Measurements from ENCODE around the gene PNPLA2.

PNPLA2 gene

DNA sequence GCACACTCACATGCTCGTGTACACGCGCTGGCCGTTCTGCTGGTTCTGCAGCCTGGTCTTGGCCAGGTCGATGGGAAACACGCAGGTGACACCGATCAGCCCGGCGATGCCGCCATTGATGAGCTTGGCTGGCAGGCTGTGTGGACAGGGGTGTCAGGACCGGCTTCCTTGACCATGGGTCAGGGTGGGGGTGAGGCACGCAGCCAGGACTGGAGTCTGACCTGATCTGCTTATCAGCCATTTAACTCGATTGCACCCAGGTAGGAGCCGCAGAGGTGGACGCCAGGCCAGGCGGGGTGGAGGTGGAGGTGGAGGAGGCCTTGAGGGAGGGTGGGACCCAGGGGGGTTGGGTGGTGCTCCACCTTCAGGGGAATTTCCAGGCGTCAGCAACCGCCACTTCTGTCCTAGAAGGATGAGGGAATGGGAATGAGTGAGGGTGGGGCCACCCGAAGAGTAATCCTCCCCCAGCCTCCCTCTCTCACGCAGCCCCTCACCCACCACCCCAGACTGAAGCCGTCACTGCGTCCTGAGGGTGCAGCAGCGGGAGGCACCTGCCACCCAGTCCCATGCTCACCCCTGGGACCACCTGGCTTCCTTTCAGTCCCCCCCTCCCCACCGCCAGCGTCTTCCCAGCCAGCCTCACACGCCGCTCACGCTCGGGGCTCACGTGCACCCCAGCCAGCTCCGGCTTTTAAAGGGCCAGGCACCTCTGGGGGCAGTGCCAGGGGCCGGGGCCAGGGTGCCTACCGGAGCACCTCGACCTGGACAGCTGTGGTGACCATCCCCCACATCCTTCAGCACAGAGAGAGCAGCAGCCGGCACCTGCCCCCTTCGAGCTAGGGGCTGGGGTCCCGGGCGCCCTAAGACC is 23.7 kb upstream of the PNPLA2 start:
- Histone ChIP-seq H3K36me3 (ENCODE audit: insufficient read depth, low read depth, low read length) (peaks cover 9% of the 10 kb centered on the region), H3K4me3 (ENCODE audit: low read length) (no peak overlapping the region), H3K27me3 (ENCODE audit: insufficient read depth, low read length) (no peaks in the 10 kb centered on the region), H3K9ac (ENCODE audit: low read depth, low read length) (no peak overlapping the region), H3K27ac (ENCODE audit: low read length) (no peak overlapping the region), H3K4me1 (ENCODE audit: insufficient read depth, low read length) (peaks cover 8% of the 10 kb centered on the region; the same call in 1 of the 2 replicates), H3K9me3 (ENCODE audit: insufficient read depth, low read depth, low read length) (no peaks in the 10 kb centered on the region)

DNA sequence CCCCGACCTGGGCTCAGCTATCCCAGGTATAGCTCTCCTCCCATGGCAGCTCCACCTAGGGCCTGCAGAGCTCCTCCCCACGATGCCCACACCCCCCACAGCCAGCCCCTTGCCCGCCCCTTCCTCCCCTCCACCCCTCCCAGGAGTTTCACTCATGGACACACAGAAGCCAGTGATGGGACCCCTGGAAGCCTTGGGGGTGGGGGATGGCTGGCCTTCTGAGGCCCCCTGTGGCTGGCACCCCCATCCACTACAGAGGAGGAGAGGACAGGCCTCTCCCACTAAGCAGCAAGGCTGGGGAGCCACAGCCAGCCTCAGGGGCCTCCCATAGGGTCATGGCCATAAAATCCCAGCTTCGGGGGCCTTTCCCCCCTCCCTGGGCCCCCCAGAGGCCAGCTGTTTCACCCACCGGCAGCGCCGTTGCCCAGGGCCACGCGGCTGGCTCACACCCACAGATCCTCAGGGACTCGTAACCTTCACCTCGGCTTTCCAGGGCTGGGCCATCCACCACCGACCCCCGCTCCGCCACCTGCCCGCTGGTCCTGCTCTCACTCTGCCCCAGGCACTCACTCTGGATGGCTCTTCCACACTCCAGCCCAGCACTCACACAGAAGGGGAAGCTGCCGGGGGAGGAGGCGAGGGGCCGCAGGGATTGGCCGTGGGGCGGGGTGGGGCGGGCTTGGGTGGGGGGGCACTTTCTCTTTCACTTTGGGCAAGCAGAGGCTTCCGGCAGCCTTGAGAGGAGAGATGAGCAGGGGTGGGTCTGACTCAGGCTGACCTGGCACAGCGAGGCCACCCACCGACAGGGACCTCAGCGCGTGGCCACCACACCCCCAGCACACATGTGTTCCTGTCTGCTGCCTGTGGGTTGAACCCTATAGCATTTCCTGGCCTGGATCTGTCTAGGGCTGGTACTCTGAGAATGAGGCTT is 22.8 kb upstream of the PNPLA2 start:
- Histone ChIP-seq H3K27me3 (ENCODE audit: insufficient read depth, low read length) (no peaks in the 10 kb centered on the region), H3K27ac (ENCODE audit: low read length) (no peak overlapping the region)

DNA sequence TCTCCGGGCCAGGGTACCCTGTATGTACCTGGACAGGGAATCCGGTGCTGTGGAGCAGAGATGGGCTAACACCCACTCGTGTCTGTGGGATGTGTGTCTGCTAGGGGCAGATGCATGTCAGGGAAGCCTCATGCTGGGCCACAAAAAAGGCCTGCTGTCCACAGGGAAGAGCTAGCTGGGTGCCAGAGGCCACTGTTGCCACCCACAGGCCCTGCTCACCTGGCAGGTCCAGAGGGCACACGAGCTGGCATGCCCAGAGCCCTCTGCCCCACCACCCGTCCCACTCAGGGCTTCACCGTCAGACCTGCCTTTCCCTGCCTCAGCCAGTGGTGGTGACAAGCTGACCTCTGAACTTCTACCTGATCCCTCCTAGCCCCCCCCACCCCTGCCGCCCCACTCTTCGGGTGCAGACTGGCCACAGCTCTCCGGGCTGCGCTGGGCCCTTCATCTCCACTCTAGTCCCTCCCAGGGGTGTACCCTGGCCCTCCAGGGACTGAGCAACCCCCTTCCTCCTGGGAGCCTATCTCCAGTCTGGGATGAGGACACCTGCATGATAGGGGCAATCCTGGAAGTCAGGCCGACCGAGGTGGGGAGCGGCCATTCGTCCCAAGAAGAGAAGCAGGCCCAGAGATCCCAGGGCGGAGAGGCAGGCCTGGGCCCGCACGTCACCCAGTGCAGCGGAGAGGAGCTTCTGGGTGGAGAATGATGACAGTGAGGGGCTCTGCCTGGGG is 22.0 kb upstream of the PNPLA2 start:
- Histone ChIP-seq H3K4me3 (ENCODE audit: low read length) (peak overlapping the region; percentile 95), H3K36me3 (ENCODE audit: insufficient read depth, low read depth, low read length) (peaks cover 15% of the 10 kb centered on the region), H3K4me1 (ENCODE audit: insufficient read depth, low read length) (peaks cover 4% of the 10 kb centered on the region; the same call in 1 of the 2 replicates), H3K9me3 (ENCODE audit: insufficient read depth, low read depth, low read length) (no peaks in the 10 kb centered on the region), H3K27ac (ENCODE audit: low read length) (peak overlapping the region; percentile 65), H3K9ac (ENCODE audit: low read depth, low read length) (peak overlapping the region; percentile 87; the same call in 1 of the 2 replicates), H3K27me3 (ENCODE audit: insufficient read depth, low read length) (no peaks in the 10 kb centered on the region)

More for the DNA sequence above, 22.8 kb upstream of the PNPLA2 start:
- H3K36me3 ChIP-seq (ENCODE audit: insufficient read depth, low read depth, low read length), result peaks cover 15% of the 10 kb centered on the region
- H3K4me3 ChIP-seq (ENCODE audit: low read length), result peak overlapping the region; percentile 95; the same call in 1 of the 2 replicates
- no peaks in the 10 kb centered on the region for H3K9me3 ChIP-seq (ENCODE audit: insufficient read depth, low read depth, low read length)
- H3K9ac ChIP-seq (ENCODE audit: low read depth, low read length), result peak overlapping the region; percentile 41; the same call in 1 of the 2 replicates
- peaks cover 4% of the 10 kb centered on the region; the same call in 1 of the 2 replicates for H3K4me1 ChIP-seq (ENCODE audit: insufficient read depth, low read length)

DNA sequence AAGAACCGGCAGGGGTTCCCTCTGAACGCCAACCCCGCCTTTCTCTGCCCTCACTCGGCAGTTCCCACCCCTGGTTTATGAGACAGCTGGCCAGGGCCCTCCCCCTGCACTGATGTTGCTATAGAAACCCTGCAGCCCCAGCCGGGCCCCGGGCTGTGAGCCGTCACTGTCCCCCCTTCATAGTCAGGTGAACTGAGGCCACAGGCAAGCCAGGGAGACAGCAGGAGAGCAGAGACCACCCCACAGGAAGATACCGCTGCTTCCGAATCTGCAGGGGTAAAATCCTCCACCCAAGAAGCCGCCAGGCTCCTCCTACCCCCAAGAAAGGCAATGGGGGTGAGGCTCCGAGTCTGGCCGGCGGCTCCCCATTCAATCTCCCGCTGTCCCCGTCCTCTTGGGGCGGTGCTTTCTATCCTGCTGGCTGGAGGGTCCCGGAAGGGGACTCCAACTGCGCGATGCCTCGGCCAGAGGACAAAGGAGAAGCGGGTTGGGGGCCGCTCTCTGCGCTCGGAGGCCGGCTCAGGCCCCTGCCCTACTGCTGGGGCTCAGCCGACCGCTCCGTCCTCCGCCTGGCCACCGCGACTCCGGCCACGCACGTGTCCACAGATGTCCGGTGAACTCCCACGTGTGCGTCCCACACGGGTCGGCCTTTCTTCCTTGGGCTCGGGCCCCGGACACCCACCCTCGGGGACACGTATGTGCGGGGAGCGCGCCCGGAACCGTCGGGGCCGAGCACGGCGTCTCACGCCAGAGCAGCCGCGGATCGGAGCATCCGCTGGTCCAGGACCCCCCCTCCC is 21.2 kb upstream of the PNPLA2 start:
- peak overlapping the region; percentile 65 for H3K27ac ChIP-seq (ENCODE audit: low read length)
- peaks cover 4% of the 10 kb centered on the region; the same call in 1 of the 2 replicates for H3K4me1 ChIP-seq (ENCODE audit: insufficient read depth, low read length)
- peak overlapping the region; percentile 87 for H3K9ac ChIP-seq (ENCODE audit: low read depth, low read length)
- peak overlapping the region; percentile 95 for H3K4me3 ChIP-seq (ENCODE audit: low read length)
- H3K36me3 ChIP-seq (ENCODE audit: insufficient read depth, low read depth, low read length), result peaks cover 22% of the 10 kb centered on the region
- no peaks in the 10 kb centered on the region for H3K9me3 ChIP-seq (ENCODE audit: insufficient read depth, low read depth, low read length)
- no peaks in the 10 kb centered on the region for H3K27me3 ChIP-seq (ENCODE audit: insufficient read depth, low read length)

DNA sequence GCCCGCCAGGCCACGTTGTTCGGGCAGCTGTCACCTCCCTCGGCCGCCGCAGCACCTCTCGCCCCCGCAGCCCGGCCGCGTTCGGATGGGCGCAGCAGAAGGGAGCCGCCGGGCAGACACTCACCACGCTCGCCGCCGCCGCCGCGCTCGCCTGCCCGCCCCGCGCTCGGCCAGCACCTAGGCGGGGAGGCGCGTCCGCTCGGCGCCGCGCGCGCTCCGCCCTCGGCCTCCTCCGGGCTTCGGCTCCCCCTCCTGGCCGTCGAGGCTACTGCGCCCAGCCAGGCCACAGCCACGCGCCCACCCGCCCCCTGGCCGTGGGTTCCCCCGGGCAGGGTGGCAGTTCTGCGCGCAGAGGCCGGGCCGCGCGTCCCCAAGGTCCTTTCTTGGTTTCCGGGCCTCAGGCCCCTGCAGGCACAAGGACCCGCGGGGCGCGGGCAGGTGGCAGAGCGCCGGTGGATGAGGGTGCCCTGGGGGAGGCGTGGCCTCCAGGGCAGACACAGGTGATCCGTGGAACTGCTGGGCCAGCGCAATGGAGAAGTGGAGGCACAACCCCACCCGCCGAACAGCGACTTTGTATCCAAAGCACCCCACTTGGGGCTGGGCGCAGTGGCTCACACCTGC is 20.5 kb upstream of the PNPLA2 start, which contains the start of gene SLC25A22:
TSS of gene SLC25A22 (minus strand) at position 189 of the 621 bp plus-strand sequence. CDS start 3,275 bp downstream, outside the sequence.
- Histone ChIP-seq H3K4me3 (ENCODE audit: low read length) (peak within 1 kb of the TSS; percentile 95), H3K36me3 (ENCODE audit: insufficient read depth, low read depth, low read length) (peaks cover 22% of the 10 kb centered on the region), H3K27ac (ENCODE audit: low read length) (peak within 1 kb of the TSS; percentile 65), H3K9ac (ENCODE audit: low read depth, low read length) (peak within 1 kb of the TSS; percentile 87), H3K27me3 (ENCODE audit: insufficient read depth, low read length) (no peaks in the 10 kb centered on the region), H3K4me1 (ENCODE audit: insufficient read depth, low read length) (peaks cover 4% of the 10 kb centered on the region; the same call in 1 of the 2 replicates), H3K9me3 (ENCODE audit: insufficient read depth, low read depth, low read length) (no peaks in the 10 kb centered on the region)

DNA sequence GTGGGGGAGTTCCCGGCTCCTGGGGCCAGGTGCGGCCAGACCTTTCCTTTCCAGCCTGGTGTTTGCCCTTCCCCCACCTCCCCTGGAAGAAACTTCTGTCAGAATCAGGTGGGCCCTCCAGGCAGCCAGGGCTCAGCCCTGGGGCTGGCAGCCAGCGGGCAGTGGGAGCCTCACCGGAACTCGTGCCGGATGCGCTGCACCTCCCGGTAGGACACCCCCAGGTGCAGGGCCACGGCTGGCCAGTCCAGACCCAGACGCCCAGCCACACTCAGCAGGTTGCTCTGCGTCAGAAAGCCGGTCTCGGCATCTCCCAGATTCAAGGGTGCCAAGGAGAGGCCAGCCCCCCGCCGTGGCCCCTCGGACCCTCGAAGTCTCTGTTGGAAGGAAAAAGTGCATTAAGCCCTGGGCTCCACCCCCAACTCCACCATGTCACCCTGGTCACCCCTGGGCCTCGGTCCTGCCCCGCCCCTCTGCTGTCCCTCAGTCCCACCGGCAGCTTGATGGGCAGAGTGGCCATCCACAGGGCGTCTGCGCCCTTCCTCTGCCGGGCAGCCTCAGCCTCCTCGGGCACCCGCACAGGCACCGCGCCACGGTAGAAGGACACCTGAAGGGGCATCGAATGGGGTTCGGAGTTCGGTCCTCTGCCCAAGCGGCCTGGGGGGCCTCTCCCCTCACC is 18.9 kb upstream of the PNPLA2 start:
- Histone ChIP-seq H3K4me1 (ENCODE audit: insufficient read depth, low read length) (peaks cover 8% of the 10 kb centered on the region; the same call in 1 of the 2 replicates), H3K9ac (ENCODE audit: low read depth, low read length) (no peak overlapping the region), H3K27me3 (ENCODE audit: insufficient read depth, low read length) (no peaks in the 10 kb centered on the region), H3K4me3 (ENCODE audit: low read length) (no peak overlapping the region), H3K36me3 (ENCODE audit: insufficient read depth, low read depth, low read length) (peaks cover 18% of the 10 kb centered on the region; the same call in 1 of the 2 replicates), H3K27ac (ENCODE audit: low read length) (no peak overlapping the region), H3K9me3 (ENCODE audit: insufficient read depth, low read depth, low read length) (no peaks in the 10 kb centered on the region)

DNA sequence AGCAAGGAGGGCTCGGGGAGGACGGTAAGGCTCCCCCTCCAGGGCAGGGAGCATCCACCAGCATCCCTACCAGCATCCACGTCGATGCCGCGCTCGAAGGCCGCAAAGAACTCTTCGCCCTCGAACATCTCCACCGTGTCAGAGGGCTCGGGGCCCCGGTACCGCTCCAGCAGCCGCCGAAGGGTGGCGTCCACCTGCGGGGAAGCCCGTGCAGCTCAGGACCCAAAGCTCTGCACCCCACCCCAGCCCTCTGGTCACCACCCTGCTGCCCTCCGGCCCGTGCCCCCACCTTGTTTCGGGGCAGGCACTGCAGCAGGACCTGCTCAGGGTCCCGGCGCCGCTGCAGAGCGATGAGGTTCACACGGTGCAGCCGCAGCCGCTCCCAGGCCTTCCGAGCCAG is 18.2 kb upstream of the PNPLA2 start:
- H3K9me3 ChIP-seq (ENCODE audit: insufficient read depth, low read depth, low read length), result no peaks in the 10 kb centered on the region
- H3K4me1 ChIP-seq (ENCODE audit: insufficient read depth, low read length), result peaks cover 8% of the 10 kb centered on the region; the same call in 1 of the 2 replicates
- no peak overlapping the region for H3K4me3 ChIP-seq (ENCODE audit: low read length)
- peaks cover 18% of the 10 kb centered on the region; the same call in 1 of the 2 replicates for H3K36me3 ChIP-seq (ENCODE audit: insufficient read depth, low read depth, low read length)
- no peak overlapping the region for H3K9ac ChIP-seq (ENCODE audit: low read depth, low read length)
- no peaks in the 10 kb centered on the region for H3K27me3 ChIP-seq (ENCODE audit: insufficient read depth, low read length)
- no peak overlapping the region for H3K27ac ChIP-seq (ENCODE audit: low read length)

DNA sequence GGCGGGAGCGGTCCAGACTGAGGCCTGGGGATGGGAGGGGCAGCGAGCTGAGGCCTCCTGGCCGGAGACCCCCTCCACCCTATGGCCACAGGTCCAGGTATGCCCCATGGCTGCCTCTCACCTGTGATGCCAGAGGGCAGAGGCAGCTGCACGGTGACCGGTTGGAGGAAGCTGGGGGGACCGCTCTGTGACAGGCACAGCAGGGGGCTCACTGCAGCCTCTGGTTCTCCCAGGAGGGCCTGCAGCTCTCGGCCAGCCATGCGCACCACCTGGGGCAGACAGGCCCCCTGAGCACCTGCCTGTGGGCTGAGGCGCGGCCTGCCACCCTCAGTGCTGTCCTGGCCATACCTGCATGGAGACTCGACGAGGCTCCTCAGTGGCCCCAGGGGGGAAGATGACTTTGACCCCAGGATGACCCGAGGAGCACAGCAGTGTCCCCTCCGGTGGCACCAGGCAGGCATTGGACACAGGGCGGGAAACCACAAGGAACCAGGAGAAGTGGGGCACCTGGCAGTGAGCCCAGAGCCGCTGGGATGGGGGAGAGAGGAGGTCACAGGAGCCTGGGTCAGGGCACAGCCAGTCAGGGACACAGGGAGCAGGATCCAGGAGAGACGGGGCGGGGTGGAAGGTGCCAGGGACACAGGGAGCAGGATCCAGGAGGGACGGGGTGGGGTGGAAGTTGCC is 17.5 kb upstream of the PNPLA2 start:
- Histone ChIP-seq H3K27ac (ENCODE audit: low read length) (no peak overlapping the region), H3K27me3 (ENCODE audit: insufficient read depth, low read length) (no peaks in the 10 kb centered on the region), H3K4me1 (ENCODE audit: insufficient read depth, low read length) (peaks cover 8% of the 10 kb centered on the region; the same call in 1 of the 2 replicates), H3K9me3 (ENCODE audit: insufficient read depth, low read depth, low read length) (no peaks in the 10 kb centered on the region), H3K9ac (ENCODE audit: low read depth, low read length) (no peak overlapping the region), H3K36me3 (ENCODE audit: insufficient read depth, low read depth, low read length) (peaks cover 18% of the 10 kb centered on the region; the same call in 1 of the 2 replicates), H3K4me3 (ENCODE audit: low read length) (no peak overlapping the region)

DNA sequence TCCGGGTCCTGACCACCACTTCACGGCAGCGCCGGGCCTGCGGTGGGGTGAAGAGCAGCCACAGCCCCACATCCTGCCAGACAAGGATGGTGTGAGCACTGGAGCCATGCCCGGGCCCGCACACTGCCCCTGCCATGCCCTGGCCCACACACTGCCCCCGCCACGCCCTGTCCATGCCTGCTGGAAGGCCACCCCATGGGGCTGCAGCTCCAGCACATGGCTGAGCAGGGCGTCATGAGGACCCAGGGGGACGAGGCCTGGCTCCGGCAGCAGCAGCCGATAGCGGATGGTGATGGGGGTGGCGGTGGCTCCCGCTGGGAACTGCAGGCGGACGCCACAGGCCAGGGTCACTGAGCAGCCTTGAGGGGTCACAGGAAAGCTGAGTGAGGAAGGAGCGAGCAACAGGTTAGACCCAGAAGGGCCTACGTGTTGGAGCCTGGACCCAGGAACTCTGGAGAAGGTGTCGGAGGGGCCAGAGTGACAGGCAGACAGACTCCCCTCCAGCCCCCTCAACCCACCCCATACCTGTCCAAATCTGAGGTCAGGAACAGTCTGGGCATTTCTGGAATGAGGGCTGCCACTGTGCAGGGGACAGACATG is 16.6 kb upstream of the PNPLA2 start:
- Histone ChIP-seq H3K27ac (ENCODE audit: low read length) (no peak overlapping the region), H3K36me3 (ENCODE audit: insufficient read depth, low read depth, low read length) (peaks cover 18% of the 10 kb centered on the region; the same call in 1 of the 2 replicates), H3K27me3 (ENCODE audit: insufficient read depth, low read length) (no peaks in the 10 kb centered on the region), H3K4me3 (ENCODE audit: low read length) (no peak overlapping the region), H3K4me1 (ENCODE audit: insufficient read depth, low read length) (peaks cover 5% of the 10 kb centered on the region; the same call in 1 of the 2 replicates), H3K9ac (ENCODE audit: low read depth, low read length) (no peak overlapping the region), H3K9me3 (ENCODE audit: insufficient read depth, low read depth, low read length) (no peaks in the 10 kb centered on the region)

Data from iPS-20b (cell line).